Tibial nerve (tissue), 4 donors: ENCODE data around the gene PHF12. TPM values are rescaled to one million over a fixed set of nuclear protein-coding genes. Genes with fewer than 3 reads are reported as not detected.

ENCODE experiments used
- DNase-seq, 2 donors: peaks; one replicate each; pipeline ENCODE4 v3.0.0-alpha.2; 2019; ENCODE audit warnings: low spot score in 2 of 2
- H3K27ac ChIP-seq, 4 donors: fragments of 200-600 bp; sonication (generic) in 3 of 4; one replicate each; pipeline ENCODE4 v1.5.1; 2017 to 2019; ENCODE audit warnings: mild to moderate bottlenecking in 1 of 4
- H3K27me3 ChIP-seq, 2 donors: fragments of 200-600 bp; sonication (generic) in 1 of 2; one replicate each; pipeline versions ENCODE4 v1.5.1 to v1.6.0; 2017 to 2019
- H3K36me3 ChIP-seq, 3 donors: fragments of 200-600 bp; sonication (generic); one replicate each; pipeline ENCODE4 v1.5.1; 2018 to 2019
- H3K4me1 ChIP-seq, 4 donors: fragments of 200-600 bp; sonication (generic) in 3 of 4; one replicate each; pipeline ENCODE4 v1.5.1; 2017 to 2019
- H3K4me3 ChIP-seq, 4 donors: fragments of 200-600 bp; sonication (generic) in 3 of 4; one replicate each; pipeline ENCODE4 v1.5.1; 2017 to 2019; ENCODE audit warnings: mild to moderate bottlenecking in 1 of 4, moderate library complexity in 1 of 4
- H3K9me3 ChIP-seq, 4 donors: fragments of 200-600 bp; sonication (generic) in 3 of 4; one replicate each; pipeline ENCODE4 v1.5.1; 2017 to 2019
- EP300 ChIP-seq, 2 donors: sonication (generic); formaldehyde crosslinking; IDR thresholded peaks; one replicate each; pipeline ENCODE4 v1.6.1; 2017; ENCODE audit warnings: antibody characterized with exemption in 2 of 2, mild to moderate bottlenecking in 1 of 2
- POLR2A ChIP-seq, 2 donors: fragments of 450-650 bp; IDR thresholded peaks; one replicate each; pipeline ENCODE4 v1.6.1; 2017; ENCODE audit warnings: antibody characterized with exemption in 2 of 2, mild to moderate bottlenecking in 2 of 2, moderate library complexity in 2 of 2
- WGBS, 2 donors: methylation state at CpG; one replicate each; pipeline ENCODE4 v1.1.5; 2018; 5-methylcytosine and 5-hydroxymethylcytosine counted together
- total RNA-seq, 4 donors: library from RNA; depleted of rRNA; stranded (reverse); fragments of >200 nt; gene quantifications; one replicate each; pipeline ENCODE4 v1.1.0, GENCODE V29; 2016
- TF ChIP-seq, protein P1 (sequence below), 5 experiments: fragments of 200-600 bp in 3 of 5; fragments of 450-650 bp in 2 of 5; sonication (generic) in 3 of 5; IDR thresholded peaks; one replicate each; pipeline ENCODE4 v1.5.1; 2016 to 2019; ENCODE audit warnings: antibody characterized with exemption in 5 of 5, mild to moderate bottlenecking in 3 of 5, moderate library complexity in 2 of 5

The PHF12 gene
- total RNA-seq, 4 donors from 2014 or later, result 45.7 to 95.1 (median 49.6) TPM

DNA sequence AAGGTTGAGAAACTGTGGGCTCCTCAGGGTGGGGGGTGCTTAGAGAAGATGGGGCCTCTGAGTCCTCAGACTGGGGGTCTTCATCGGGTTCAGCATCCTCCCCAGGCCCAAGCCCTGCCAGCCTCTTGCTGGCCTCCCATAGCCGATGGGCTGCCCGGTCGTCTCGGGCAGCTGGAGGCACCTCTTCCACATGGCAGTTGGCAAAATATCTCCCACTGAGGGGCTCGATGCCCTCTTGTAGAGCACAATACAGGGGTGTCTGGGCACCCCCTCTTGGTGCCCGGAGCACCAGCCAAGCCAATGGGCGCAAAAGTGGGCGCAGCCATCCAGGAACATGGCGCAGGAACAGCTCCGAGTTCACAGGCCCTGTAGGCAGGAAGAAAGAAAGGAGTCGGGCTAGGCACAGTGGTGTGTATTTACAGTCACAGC is 52.8 kb downstream of the PHF12 start:
- Histone ChIP-seq H3K27ac (peak overlapping the region in 3 of 4 donors; percentile 91 to 99 (median 95)), H3K4me1 (peaks cover 0 to 59% (median 30%) of the 10 kb centered on the region in 4 donors), H3K9me3 (no peaks in the 10 kb centered on the region), H3K36me3 (no peaks in the 10 kb centered on the region), H3K27me3 (no peaks in the 10 kb centered on the region), H3K4me3 (no peak overlapping the region)
- DNase-seq, result no peak
- TF ChIP-seq, protein P1, sequence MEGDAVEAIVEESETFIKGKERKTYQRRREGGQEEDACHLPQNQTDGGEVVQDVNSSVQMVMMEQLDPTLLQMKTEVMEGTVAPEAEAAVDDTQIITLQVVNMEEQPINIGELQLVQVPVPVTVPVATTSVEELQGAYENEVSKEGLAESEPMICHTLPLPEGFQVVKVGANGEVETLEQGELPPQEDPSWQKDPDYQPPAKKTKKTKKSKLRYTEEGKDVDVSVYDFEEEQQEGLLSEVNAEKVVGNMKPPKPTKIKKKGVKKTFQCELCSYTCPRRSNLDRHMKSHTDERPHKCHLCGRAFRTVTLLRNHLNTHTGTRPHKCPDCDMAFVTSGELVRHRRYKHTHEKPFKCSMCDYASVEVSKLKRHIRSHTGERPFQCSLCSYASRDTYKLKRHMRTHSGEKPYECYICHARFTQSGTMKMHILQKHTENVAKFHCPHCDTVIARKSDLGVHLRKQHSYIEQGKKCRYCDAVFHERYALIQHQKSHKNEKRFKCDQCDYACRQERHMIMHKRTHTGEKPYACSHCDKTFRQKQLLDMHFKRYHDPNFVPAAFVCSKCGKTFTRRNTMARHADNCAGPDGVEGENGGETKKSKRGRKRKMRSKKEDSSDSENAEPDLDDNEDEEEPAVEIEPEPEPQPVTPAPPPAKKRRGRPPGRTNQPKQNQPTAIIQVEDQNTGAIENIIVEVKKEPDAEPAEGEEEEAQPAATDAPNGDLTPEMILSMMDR (IDR thresholded peaks at IDR 0.05), result no peak
- TF ChIP-seq EP300 (IDR thresholded peaks at IDR 0.05) (no peak), POLR2A (IDR thresholded peaks at IDR 0.05) (no peak)
- WGBS, 2 donors, result 88 to 95% methylated on average over 10 to 12 of the region's 12 CpGs

DNA sequence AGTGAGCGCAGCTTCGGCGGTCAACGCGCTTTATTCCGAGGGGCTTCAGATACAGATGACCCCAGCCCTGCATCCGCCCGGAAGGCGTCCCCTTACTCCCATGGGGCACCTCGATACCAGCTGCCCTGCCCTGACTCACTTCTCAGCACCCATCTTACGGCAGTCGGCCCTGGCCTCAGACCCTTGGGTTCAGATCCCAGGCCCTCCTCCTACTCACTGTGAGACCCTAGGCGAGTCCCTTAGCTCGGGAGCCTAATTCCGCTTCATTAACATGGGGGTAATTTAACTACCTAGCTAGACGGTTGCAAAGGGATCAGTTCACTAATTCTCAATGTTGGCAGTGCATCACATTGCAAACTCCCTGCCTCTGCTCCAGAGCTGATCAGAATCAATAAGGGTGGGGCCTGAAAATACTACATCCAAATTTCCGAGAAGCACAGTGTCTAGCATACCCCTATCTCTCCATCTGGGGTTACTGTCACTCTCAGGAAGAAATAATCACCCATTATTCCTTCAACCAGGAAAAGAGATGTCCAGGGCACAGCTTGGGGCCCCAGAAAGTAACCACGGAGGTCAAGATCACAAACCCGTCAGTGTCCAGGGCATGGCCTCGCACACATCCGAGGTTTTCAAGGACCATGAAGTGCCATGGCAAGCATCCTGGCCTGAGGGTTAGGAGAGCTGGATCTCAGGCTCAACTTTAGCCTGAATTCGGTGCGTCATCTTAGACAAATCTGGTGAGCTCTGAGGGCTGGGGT is 53.4 kb downstream of the PHF12 start:
- WGBS, 2 donors, result 22 to 31% methylated on average over 13 to 21 of the region's 23 CpGs
- Histone ChIP-seq H3K4me1 (peaks cover 0 to 59% (median 36%) of the 10 kb centered on the region in 4 donors), H3K4me3 (peak overlapping the region; percentile 66 to 98 (median 80)), H3K27ac (peak overlapping the region; percentile 70 to 99 (median 93)), H3K36me3 (no peaks in the 10 kb centered on the region), H3K9me3 (no peaks in the 10 kb centered on the region), H3K27me3 (no peaks in the 10 kb centered on the region)
- TF ChIP-seq, protein P1 (IDR thresholded peaks at IDR 0.05), result no peak
- no peak for DNase-seq

DNA sequence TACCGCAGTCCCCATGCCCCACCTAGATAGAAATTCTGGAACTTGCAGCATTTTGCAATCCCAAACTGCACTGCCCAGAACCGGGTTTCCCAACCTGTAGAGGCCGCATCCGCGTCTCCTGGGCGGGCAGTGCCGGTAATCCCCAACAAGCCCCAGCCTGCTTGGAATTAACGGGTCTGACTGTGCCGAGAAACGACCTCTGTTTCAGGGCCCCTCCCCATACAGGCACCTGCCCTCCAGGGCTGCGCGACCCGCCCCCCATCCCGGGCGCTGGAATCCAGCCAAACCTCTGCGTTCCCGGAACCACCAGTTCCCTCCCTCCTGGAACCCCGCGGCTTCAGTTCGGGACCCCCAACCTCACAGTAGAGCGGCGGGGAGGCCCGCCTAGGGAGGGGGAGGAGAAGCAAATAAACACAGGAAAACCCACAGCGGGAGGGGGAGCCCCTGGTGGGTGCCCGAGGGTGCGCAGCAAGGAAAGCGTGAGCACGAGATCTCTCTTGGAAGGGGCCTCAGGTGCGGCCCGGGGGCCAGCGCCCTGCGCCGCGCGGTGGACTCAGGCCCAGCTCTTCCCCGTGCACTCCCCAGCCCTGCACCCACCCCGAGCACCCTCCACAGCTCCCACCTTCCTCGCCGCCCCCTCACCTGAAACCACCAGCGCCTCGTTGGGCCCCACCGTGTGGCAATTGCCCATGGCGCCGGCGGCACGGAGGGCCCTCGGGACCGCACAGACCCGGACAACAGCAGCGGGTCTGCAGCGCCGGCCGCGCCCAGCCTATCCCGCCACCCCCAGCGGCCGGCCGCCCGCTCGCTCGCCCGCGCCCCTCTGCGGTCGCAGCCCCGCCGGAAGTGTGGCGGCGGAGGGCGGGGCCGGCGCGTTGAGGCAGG is 54.2 kb downstream of the PHF12 start, which contains the start of gene FLOT2:
Gene FLOT2, minus strand, starts transcription at position 850 of the 885 bp plus-strand sequence. Its CDS starts 159 bp downstream, at position 691.
- peak; percentile 54 to 60 for DNase-seq
- 0 to 1% methylated on average over 30 to 46 of the region's 73 CpGs for WGBS, 2 donors
- Histone ChIP-seq H3K4me3 (peak within 1 kb of the TSS; percentile 66 to 98 (median 80)), H3K9me3 (no peaks in the 10 kb centered on the region), H3K36me3 (peaks cover 0 to 5% (median 0%) of the 10 kb centered on the region in 3 donors), H3K27me3 (no peaks in the 10 kb centered on the region), H3K4me1 (peaks cover 0 to 65% (median 41%) of the 10 kb centered on the region in 4 donors), H3K27ac (peak within 1 kb of the TSS; percentile 70 to 99 (median 93))
- TF ChIP-seq POLR2A (IDR thresholded peaks at IDR 0.05) (peak in 1 of 2 donors; percentile 38), EP300 (IDR thresholded peaks at IDR 0.05) (peak in 1 of 2 donors; percentile 80)
- TF ChIP-seq, protein P1 (IDR thresholded peaks at IDR 0.05), result peak in 4 of 5 experiments; percentile 15 to 58 (median 18)

DNA sequence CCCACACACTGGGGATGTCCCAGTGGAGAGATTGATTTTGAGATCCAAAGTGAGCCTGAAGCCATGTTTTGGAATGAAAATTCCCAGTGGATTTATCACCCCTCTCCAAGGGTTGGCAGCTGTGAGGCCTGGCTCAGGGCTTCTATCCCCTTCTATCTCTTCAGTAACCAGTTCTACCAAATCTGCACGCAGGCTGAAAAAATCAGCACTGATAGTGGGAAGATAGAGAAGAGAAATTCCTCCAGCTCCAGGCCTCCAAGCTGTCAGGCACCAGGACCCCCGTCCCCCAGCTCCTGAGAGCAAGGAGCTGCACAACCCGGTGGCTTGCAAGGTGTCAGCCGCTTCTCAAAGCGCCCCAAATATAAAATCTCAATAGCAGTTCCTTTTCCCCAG is 54.8 kb downstream of the PHF12 start:
- H3K36me3 ChIP-seq, result peaks cover 0 to 10% (median 0%) of the 10 kb centered on the region in 3 donors
- TF ChIP-seq, protein P1 (IDR thresholded peaks at IDR 0.05), result no peak
- no peak for TF ChIP-seq EP300 (IDR thresholded peaks at IDR 0.05)
- no peak for TF ChIP-seq POLR2A (IDR thresholded peaks at IDR 0.05)
- no peak for DNase-seq
- H3K9me3 ChIP-seq, result no peaks in the 10 kb centered on the region
- WGBS, 2 donors, result 2 to 6% methylated on average over 5 of the region's 5 CpGs
- peak overlapping the region; percentile 70 to 99 (median 93) for H3K27ac ChIP-seq
- peaks cover 0 to 65% (median 39%) of the 10 kb centered on the region in 4 donors for H3K4me1 ChIP-seq
- H3K4me3 ChIP-seq, result peak overlapping the region; percentile 66 to 98 (median 80)
- H3K27me3 ChIP-seq, result no peaks in the 10 kb centered on the region
